Measurements from ENCODE around the gene NOC2L.
"Not testable (repeated sequence)": the region's sequence is repeated elsewhere in the genome, so short reads cannot be mapped to it uniquely, and the experiment has no call there.

The NOC2L gene

DNA sequence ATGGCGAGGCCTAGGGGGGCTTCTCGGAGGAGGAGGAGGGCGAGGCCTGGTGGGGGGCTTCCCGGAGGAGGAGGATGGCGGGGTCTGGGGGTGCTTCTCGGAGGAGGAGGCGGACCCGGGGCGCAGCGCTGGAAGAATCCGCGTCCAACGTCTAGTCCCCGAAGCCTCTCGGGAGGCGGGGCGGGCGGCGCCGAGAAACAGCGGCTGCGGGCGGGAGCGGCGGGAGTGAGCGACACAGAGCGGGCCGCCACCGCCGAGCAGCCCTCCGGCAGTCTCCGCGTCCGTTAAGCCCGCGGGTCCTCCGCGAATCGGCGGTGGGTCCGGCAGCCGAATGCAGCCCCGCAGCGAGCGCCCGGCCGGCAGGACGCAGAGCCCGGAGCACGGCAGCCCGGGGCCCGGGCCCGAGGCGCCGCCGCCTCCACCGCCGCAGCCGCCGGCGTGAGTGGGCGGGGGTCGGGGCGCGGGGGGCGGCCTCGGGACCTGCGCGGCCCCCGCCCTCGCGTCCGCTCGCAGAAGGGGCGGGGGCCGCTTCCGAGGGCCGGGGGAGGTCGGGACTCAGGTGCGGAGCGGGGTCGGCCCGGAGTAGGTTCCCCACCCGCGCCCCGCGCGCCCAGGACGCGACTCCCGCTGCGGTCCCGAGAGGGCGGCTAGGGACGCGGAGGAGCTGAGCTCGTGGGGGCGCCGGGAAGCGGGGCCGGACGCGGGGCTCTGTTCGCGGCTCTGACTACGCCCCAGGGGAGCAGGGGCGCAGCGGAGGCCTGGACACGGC is 1.5 kb upstream of the NOC2L start, which contains the start of gene KLHL17:
Gene KLHL17, plus strand, starts transcription at position 222 of the 769 bp plus-strand sequence. Its CDS starts 110 bp downstream, at position 332.
- DNase-seq = peak; percentile 78

- DNase-seq = no peak
Observed at GRCh38 chr1:959731-960362, 791 bp upstream of the NOC2L start.

GRCh38 chr1:956636-957035 is 2.4 kb downstream of the NOC2L start:
- no peak for DNase-seq

GRCh38 chr1:955474-955873 is 3.6 kb downstream of the NOC2L start:
- no peak for DNase-seq

- DNase-seq = no peak
Observed at GRCh38 chr1:954927-955326, 4.1 kb downstream of the NOC2L start.

GRCh38 chr1:953524-954320 is 5.3 kb downstream of the NOC2L start:
- no peak for DNase-seq

- no peak for DNase-seq
Observed at GRCh38 chr1:952603-953002, 6.5 kb downstream of the NOC2L start.

DNA sequence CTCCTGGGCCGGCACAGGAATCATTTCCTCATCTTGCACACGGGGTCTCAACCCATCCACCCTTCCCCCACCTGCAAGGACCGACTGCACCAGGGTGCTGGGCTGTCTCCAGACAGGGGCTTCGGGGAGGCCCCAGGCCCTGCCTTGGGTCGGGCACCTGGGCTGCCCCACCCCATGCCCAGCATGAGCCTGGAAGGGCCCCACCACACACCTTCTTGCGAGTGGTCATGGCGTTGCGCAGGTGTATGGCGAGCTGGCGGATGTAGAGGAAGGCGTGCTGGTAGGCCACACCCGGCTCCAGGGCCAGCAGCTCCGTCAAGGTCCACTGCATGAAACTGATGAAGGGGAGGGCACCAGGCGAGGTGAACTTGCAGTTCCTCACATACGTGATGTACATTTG is 6.9 kb downstream of the NOC2L start:
- no peak for DNase-seq

DNA sequence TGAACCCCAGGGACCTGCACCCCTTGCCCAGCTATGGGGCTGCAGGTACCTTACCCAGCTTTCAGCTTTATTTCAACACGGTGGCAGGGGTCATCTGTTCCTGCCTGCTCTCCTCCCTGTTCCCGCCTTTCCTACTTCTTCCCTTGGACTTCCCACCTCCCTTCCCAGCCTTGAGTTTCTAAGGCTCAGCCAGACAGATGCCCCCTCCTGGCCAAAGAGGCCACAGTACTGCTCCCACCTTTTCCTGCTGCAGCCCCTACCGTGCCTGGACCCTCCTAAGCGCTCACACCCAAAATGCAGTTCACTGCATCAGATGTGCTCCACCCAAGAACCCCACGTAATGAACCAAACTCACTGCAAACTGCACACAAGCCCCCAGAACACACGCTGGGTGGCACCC is 7.7 kb downstream of the NOC2L start:
- no peak for DNase-seq

DNA sequence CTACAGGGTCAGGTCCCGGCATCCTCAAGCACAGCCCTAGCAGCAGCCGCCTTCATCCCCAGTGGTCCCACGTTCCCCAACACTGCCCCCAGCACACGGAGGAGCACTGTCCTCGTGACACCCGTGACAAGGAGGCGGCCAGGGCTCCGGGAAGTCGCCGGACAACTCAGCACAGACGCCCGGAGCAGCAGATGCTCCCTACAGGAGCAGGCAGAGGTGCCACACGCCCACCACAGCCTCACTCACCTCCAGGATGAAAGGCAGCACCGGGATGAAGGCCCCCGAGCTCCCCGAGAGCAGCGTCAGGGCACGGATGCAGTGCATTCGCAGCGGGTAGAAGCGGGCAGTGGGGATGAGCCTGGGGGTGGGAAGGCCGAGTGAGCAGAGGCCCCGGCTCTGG is 8.2 kb downstream of the NOC2L start:
- no peak for DNase-seq

GRCh38 chr1:950268-950667 is 8.8 kb downstream of the NOC2L start:
- DNase-seq = no peak

DNA sequence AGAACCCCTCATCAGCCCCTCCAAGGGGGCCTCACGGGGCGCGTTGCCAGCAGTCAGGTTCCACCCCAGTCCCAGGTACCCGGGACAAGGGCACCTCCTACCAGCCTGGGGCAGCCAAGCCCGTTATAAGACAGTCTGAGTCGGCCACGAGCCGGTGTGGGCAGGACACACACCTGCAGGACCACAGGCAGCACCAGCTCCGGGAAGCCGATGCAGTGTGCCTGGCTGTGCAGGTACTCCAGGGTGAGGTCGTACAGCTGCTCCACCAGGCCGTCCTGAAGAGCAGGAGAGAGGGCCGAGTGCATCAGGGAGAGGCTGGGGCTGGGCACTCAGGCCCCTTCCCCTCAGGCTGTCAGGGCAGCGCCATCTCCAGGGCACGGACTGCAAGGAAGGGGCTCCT is 11.1 kb downstream of the NOC2L start:
- no peak for DNase-seq

GRCh38 chr1:946811-947210 is 12.2 kb downstream of the NOC2L start:
- not testable (repeated sequence) for DNase-seq

DNA sequence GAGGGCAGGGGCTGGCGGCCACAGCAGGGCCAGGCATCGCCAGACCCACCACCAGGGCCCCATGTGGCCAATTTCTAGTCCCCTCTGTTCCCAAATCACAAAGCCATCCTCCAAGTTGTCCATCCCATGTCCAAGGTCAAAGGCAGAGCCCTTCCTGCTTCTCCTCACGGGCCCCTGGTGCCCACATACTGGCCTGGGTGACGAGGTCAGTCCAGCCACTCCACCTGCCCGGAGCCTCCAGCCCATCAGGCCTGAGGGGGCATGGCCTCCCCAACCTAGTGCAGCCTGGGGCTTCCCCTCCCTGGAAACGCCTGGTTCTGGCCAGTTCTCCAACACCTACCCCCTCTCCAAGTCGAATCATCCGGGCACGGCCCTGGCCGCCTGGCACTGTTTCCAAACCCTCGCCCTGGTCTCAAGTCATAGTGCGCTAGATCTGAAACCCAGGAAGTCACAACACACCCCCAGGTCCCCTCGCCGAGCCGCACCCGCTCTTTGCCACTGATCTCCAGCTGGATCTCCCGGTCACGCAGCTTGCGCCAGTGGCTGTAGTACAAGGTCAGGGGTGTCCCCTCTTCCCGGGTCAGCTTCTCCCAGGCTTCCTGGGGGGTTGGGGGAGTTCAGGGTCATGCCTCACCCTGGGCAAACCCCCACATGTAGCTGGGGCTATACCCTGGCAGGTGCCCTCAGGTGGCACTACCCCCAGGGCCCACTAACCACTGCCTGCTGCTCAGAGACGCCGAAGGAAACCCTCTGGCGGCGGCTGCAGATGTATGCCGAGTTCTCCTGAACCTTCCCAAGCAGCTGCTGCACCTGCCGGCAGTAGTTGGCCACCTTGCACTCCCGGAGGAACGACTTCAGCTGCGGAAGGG is 13.1 kb downstream of the NOC2L start:
- DNase-seq = no peak

DNA sequence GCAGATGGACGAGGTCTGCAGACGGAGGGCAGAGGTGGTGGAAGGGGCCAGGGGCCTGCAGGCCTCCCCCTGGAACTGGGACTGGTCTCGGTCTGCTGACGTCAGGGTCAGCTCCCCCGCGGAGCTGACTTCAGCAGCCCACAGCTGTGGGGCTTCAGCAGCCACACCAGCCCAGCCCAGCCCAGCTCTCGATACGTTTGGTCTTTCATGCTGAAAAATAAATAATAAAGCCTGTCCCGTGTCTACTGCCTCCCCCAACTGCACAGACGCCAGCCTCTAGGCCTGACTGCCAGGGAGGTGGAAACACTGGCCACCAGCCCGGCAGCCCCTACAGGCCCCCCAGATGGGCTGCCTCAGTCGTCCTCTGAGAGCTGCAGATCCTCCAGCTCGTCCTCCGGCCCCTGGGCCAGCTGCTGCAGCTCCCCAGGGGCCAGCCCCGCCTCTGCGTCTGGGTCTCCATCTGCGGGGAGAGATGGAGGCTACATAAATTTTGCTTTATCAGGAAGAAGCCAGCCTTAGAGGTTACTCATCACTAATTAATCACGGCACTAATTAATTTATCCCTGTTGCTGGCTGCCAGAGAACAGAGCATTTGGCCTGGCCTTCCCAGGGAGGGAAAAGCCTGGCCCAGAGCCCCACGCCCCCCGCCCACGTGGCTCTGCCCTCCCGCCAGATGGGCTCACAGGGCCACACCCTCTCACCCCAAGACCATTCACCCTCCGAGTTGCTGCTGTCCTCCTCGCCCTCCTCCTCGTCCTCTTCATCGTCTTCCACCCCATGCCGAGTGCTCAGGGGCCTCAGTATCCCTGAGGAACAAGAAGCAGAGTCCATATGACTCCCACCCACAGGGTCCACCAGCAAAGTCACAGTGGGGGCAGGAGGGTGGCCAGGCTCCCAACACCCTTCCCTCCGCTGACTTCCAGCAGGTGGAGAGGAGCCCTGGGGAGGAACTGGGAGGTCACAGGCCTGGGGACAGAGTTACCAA is 14.4 kb downstream of the NOC2L start:
- DNase-seq = no peak

DNA sequence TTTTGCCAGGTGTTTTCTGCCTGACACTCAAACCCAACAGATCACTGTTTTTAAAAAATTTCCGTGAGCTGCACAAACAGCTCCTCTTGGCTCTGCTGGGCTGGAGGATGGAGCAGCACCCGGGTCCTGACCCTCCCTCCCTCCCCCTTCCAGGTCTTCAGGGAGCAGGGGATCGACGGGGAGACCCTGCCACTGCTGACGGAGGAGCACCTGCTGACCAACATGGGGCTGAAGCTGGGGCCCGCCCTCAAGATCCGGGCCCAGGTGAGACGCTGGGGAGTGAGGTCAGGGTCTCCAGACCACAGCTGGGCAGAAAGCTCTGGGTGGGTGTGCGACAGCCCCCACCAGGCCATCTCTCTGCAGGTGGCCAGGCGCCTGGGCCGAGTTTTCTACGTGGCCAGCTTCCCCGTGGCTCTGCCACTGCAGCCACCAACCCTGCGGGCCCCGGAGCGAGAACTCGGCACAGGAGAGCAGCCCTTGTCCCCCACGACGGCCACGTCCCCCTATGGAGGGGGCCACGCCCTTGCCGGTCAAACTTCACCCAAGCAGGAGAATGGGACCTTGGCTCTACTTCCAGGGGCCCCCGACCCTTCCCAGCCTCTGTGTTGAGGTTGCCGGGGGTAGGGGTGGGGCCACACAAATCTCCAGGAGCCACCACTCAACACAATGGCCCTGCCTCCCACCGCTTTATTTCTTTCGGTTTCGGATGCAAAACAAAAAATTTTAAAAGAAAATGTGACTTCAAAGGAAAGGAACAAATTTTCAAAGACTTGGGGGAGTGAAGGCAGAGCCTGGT is 15.3 kb downstream of the NOC2L start:
- no peak for DNase-seq

DNA sequence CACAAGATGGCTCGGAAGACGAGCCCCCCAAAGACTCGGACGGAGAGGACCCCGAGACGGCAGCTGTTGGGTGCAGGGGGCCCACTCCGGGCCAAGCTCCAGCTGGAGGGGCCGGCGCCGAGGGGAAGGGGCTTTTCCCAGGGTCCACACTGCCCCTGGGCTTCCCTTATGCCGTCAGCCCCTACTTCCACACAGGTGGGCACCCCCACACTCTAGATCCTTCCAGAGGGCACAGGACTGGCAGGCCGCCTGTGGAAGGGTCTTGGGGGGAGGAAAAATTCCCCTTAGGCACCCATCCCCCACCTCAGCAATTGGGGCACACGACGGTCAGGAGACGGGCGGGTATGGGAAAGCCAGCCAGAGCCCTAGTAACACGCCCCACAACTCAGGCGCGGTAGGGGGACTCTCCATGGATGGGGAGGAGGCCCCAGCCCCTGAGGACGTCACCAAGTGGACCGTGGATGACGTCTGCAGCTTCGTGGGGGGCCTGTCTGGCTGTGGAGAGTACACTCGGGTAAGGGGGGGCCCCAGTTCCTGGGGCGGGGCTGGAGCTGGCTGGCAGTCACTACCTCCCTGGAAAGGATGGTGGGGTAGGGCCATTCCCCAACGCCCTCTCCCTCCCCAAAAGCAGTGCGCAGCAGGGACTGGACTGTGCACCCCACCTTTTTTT is 16.1 kb downstream of the NOC2L start:
- DNase-seq = no peak

GRCh38 chr1:942411-942821 is 16.6 kb downstream of the NOC2L start:
- no peak for DNase-seq

- no peak for DNase-seq
Observed at GRCh38 chr1:941588-942383, 17.3 kb downstream of the NOC2L start.

Data from activated T-cell treated with anti-CD3 and anti-CD28 coated beads for 4 hours (primary cell).